GM18868 (cell line): ENCODE measurements around the gene SDR42E1.
"Not testable (repeated sequence)": the region's sequence is repeated elsewhere in the genome, so short reads cannot be mapped to it uniquely, and the experiment has no call there.

Experiments
- ATAC-seq: cut with Tn5 transposase; IDR thresholded peaks from one replicate; pipeline ENCODE4 v1.9.1; 2021; ENCODE audit warnings: mild to moderate bottlenecking, moderate library complexity; ENCODE audit not compliant: unreplicated experiment

Gene SDR42E1

GRCh38 chr16:82005027-82005830 is 6.0 kb downstream of the SDR42E1 start:
- no peak for ATAC-seq

GRCh38 chr16:82004601-82005000 is 6.7 kb downstream of the SDR42E1 start:
- ATAC-seq, result no peak

- ATAC-seq, result no peak
Observed at GRCh38 chr16:82002831-82003230, 8.4 kb downstream of the SDR42E1 start.

- no peak for ATAC-seq
Observed at GRCh38 chr16:81997738-81998137, 13.5 kb downstream of the SDR42E1 start.

GRCh38 chr16:81996664-81997509 is 14.4 kb downstream of the SDR42E1 start:
- ATAC-seq, result no peak

- no peak for ATAC-seq
Observed at GRCh38 chr16:81995651-81996050, 15.6 kb downstream of the SDR42E1 start.

GRCh38 chr16:81994485-81994884 is 16.8 kb downstream of the SDR42E1 start:
- ATAC-seq, result no peak

GRCh38 chr16:81992859-81993258 is 18.4 kb downstream of the SDR42E1 start:
- no peak for ATAC-seq

- no peak for ATAC-seq
Observed at GRCh38 chr16:81987706-81988105, 23.6 kb downstream of the SDR42E1 start.

GRCh38 chr16:81987121-81987520 is 24.1 kb downstream of the SDR42E1 start:
- ATAC-seq, result no peak

- ATAC-seq, result not testable (repeated sequence)
Observed at GRCh38 chr16:81977335-81977942, 33.8 kb downstream of the SDR42E1 start.

GRCh38 chr16:81975637-81976036 is 35.6 kb downstream of the SDR42E1 start:
- ATAC-seq, result no peak

- no peak for ATAC-seq
Observed at GRCh38 chr16:81973737-81974136, 37.5 kb downstream of the SDR42E1 start.

GRCh38 chr16:81971853-81972252 is 39.4 kb downstream of the SDR42E1 start:
- ATAC-seq, result no peak

GRCh38 chr16:81967358-81967757 is 43.9 kb downstream of the SDR42E1 start:
- no peak for ATAC-seq

GRCh38 chr16:81964808-81965207 is 46.5 kb downstream of the SDR42E1 start:
- ATAC-seq, result no peak

- ATAC-seq, result no peak
Observed at GRCh38 chr16:81956213-81956948, 54.9 kb downstream of the SDR42E1 start.

- no peak for ATAC-seq
Observed at GRCh38 chr16:81951564-81951963, 59.7 kb downstream of the SDR42E1 start.

GRCh38 chr16:81946206-81946605 is 65.1 kb downstream of the SDR42E1 start:
- ATAC-seq, result no peak

- no peak for ATAC-seq
Observed at GRCh38 chr16:81945665-81946064, 65.6 kb downstream of the SDR42E1 start.
